Natural killer cell treated with Interleukin-12 subunit alpha and Interleukin-12 subunit beta and Interleukin-15 and Interleukin-18, amount 100 ng/mL, for 72 hours (primary cell): ENCODE data around the gene STX3. TPM values are rescaled to one million over a fixed set of nuclear protein-coding genes. Genes with fewer than 3 reads are reported as not detected.

Source experiments
- ATAC-seq, 2 donors: fragments of 150-1000 bp; cut with Tn5 transposase in 1 of 2; sonication (Bioruptor Pico), chemical (Tn5 transposase) in 1 of 2; 2 replicates each; pipeline ENCODE4 v1.10.0; 2021
- DNase-seq: peaks from one replicate; pipeline ENCODE4 v3.0.0; 2022; ENCODE audit warnings: low spot score
- H3K27ac Mint-ChIP-seq, 2 donors: 1 replicate in 1 of 2; 2 replicates in 1 of 2; pipeline ENCODE4 v1.8.0; 2022; ENCODE audit warnings: mixed read lengths in 2 of 2, mild to moderate bottlenecking in 1 of 2, moderate library complexity in 1 of 2
- H3K27me3 Mint-ChIP-seq, 2 donors: 1 replicate in 1 of 2; 2 replicates in 1 of 2; pipeline ENCODE4 v1.8.0; 2022; ENCODE audit warnings: mixed read lengths in 2 of 2
- H3K36me3 Mint-ChIP-seq: one replicate; pipeline ENCODE4 v1.8.0; 2022; ENCODE audit warnings: mixed read lengths
- H3K4me1 Mint-ChIP-seq, 2 donors: 1 replicate in 1 of 2; 2 replicates in 1 of 2; pipeline ENCODE4 v1.8.0; 2022; ENCODE audit warnings: low read depth in 2 of 2, mixed read lengths in 2 of 2, mild to moderate bottlenecking in 1 of 2
- H3K4me3 Mint-ChIP-seq: one replicate; pipeline ENCODE4 v1.8.0; 2022; ENCODE audit warnings: mixed read lengths
- H3K9me3 Mint-ChIP-seq: 2 replicates; pipeline ENCODE4 v1.8.0; 2022; ENCODE audit warnings: mixed read lengths
- total RNA-seq, 2 donors: library from RNA; stranded (reverse); gene quantifications; one replicate each; pipeline ENCODE4 v1.2.3, GENCODE V29; 2022

STX3 gene
- total RNA-seq, 2 donors from 2014 or later, result 26.8 to 28.5 TPM

DNA sequence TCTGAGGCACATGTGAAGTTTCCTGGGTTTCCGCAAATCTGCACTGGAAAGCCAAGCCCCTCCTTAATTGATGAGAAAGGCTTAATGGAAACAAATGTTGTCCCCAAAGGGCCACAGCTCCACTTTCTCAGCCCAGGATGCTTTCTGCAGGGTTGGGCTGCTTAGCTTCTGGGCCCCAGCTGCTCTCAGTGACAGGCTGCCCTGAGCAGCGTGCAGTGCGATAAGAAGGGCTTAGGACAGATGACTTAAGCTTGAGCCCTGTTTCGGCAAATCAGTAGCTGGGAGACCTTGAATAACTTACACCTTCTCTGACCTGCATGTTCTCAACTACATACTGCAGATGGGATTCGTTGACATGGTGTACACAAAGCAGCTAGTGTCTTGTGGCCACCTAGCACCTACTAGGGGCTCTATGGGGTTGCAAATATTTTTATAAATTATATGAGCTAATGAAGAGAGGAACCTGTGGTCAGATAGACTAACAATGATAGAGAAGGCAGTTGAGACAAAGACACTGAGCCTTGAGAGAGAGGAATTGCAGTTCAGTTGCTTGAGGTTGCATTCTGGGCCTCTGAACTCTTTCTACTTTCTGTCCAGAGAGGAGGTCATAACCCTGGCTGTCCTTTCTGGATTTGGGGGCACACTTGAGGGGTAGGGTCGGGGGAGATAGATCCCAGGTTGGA, 11.5 kb downstream of the STX3 start:
- peaks cover 5% of the 10 kb centered on the region for H3K36me3 Mint-ChIP-seq
- no peak for DNase-seq
- H3K27ac Mint-ChIP-seq, result no peak overlapping the region
- no peaks in the 10 kb centered on the region for H3K9me3 Mint-ChIP-seq
- no peak for ATAC-seq
- no peaks in the 10 kb centered on the region for H3K27me3 Mint-ChIP-seq
- H3K4me3 Mint-ChIP-seq, result no peak overlapping the region
- peaks cover 15 to 22% of the 10 kb centered on the region in 2 donors for H3K4me1 Mint-ChIP-seq

GRCh38 chr11:59767225-59767611, 12.0 kb downstream of the STX3 start:
- H3K27ac Mint-ChIP-seq, result no peak overlapping the region
- H3K9me3 Mint-ChIP-seq, result no peaks in the 10 kb centered on the region
- no peaks in the 10 kb centered on the region for H3K27me3 Mint-ChIP-seq
- no peak overlapping the region for H3K4me3 Mint-ChIP-seq
- H3K4me1 Mint-ChIP-seq, result peaks cover 20 to 28% of the 10 kb centered on the region in 2 donors
- H3K36me3 Mint-ChIP-seq, result peaks cover 5% of the 10 kb centered on the region
- ATAC-seq (peak; percentile 40 to 60), DNase-seq (no peak)

DNA sequence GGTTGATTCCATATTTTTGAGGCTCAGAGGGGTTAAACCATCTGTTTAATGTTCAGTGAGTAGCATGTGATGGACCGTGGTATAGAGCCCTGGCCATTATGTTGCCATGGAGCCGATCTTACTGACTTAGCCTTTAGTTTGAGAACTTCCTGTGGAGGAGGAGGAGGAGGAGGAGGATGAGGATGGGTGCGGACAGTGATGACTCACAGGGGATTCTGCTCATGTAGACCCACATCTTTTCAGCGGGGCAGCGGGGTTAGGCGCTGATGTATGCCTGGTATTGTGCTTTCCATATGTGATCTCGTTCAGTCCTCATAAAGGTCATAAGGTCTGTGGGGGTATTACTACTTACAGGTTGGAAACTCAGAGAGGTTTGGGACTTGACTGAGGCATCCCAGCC, 13.9 kb downstream of the STX3 start:
- ATAC-seq (peak in 1 of 2 donors; percentile 29), DNase-seq (no peak)
- Mint-ChIP-seq H3K9me3 (no peaks in the 10 kb centered on the region), H3K27me3 (no peaks in the 10 kb centered on the region), H3K4me3 (no peak overlapping the region), H3K27ac (no peak overlapping the region), H3K4me1 (peaks cover 25 to 33% of the 10 kb centered on the region in 2 donors), H3K36me3 (no peaks in the 10 kb centered on the region)

GRCh38 chr11:59769828-59770227, 14.7 kb downstream of the STX3 start:
- DNase-seq (no peak), ATAC-seq (peak; percentile 13 to 26)
- Mint-ChIP-seq H3K27ac (no peak overlapping the region), H3K9me3 (no peaks in the 10 kb centered on the region), H3K4me3 (no peak overlapping the region), H3K4me1 (peaks cover 25 to 32% of the 10 kb centered on the region in 2 donors), H3K27me3 (no peaks in the 10 kb centered on the region), H3K36me3 (no peaks in the 10 kb centered on the region)

DNA sequence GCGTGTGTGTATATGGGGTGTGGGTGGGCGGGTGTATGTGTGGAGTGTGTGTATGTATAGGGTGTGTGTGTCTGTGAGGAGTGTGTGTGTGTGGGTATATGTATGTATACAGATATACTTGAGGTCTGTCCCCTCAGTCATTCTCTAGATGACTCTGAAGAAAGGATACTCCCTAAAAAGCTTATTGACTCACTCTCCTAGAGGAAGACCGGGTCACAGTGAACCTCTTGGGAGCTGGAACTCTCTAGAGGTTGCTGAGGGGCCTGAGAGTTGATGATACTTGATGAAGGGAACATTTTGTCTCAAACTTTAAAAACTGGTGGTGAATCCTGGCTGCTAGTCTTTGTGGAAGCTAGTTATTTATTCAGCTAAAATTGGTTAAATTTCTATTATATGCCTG, 15.1 kb downstream of the STX3 start:
- no peak overlapping the region for H3K27ac Mint-ChIP-seq
- no peaks in the 10 kb centered on the region for H3K36me3 Mint-ChIP-seq

GRCh38 chr11:59770869-59771268, 15.7 kb downstream of the STX3 start:
- DNase-seq (no peak), ATAC-seq (no peak)
- H3K36me3 Mint-ChIP-seq, result no peaks in the 10 kb centered on the region
- H3K4me3 Mint-ChIP-seq, result no peak overlapping the region
- H3K9me3 Mint-ChIP-seq, result no peaks in the 10 kb centered on the region
- no peaks in the 10 kb centered on the region for H3K27me3 Mint-ChIP-seq
- no peak overlapping the region for H3K27ac Mint-ChIP-seq
- H3K4me1 Mint-ChIP-seq, result peaks cover 25 to 32% of the 10 kb centered on the region in 2 donors

More for the DNA sequence above, 15.1 kb downstream of the STX3 start:
- H3K27me3 Mint-ChIP-seq, result no peaks in the 10 kb centered on the region
- no peak for DNase-seq
- ATAC-seq, result peak in 1 of 2 donors; percentile 20
- H3K4me1 Mint-ChIP-seq, result peaks cover 20 to 28% of the 10 kb centered on the region in 2 donors
- no peaks in the 10 kb centered on the region for H3K9me3 Mint-ChIP-seq
- no peak overlapping the region for H3K4me3 Mint-ChIP-seq

GRCh38 chr11:59771605-59772004, 16.4 kb downstream of the STX3 start:
- Mint-ChIP-seq H3K4me1 (peaks cover 27 to 34% of the 10 kb centered on the region in 2 donors), H3K4me3 (peak overlapping the region; percentile 54), H3K27me3 (no peaks in the 10 kb centered on the region), H3K9me3 (no peaks in the 10 kb centered on the region), H3K36me3 (no peaks in the 10 kb centered on the region), H3K27ac (peak overlapping the region in 1 of 2 donors; percentile 33)
- no peak for DNase-seq
- ATAC-seq, result no peak

DNA sequence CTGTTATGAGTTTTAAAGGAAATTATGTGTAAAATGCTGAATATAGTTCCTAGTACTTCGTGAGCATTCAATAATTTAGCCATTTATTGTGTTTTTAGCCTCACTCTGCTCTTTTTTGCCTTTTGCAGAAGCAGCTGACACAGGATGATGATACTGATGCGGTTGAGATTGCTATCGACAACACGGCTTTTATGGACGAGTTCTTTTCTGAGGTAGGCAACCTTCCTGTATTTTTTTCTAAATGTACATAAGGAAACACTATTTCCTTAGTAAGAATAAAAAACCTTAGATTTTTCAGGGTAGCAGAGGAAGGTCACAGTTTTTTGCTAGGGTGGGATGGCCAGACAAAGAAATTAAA, 17.9 kb downstream of the STX3 start:
- H3K27me3 Mint-ChIP-seq, result no peaks in the 10 kb centered on the region
- H3K4me1 Mint-ChIP-seq, result peaks cover 35 to 44% of the 10 kb centered on the region in 2 donors
- no peaks in the 10 kb centered on the region for H3K36me3 Mint-ChIP-seq
- ATAC-seq (no peak), DNase-seq (no peak)
- H3K9me3 Mint-ChIP-seq, result no peaks in the 10 kb centered on the region
- peak overlapping the region in 1 of 2 donors; percentile 33 for H3K27ac Mint-ChIP-seq
- H3K4me3 Mint-ChIP-seq, result no peak overlapping the region

DNA sequence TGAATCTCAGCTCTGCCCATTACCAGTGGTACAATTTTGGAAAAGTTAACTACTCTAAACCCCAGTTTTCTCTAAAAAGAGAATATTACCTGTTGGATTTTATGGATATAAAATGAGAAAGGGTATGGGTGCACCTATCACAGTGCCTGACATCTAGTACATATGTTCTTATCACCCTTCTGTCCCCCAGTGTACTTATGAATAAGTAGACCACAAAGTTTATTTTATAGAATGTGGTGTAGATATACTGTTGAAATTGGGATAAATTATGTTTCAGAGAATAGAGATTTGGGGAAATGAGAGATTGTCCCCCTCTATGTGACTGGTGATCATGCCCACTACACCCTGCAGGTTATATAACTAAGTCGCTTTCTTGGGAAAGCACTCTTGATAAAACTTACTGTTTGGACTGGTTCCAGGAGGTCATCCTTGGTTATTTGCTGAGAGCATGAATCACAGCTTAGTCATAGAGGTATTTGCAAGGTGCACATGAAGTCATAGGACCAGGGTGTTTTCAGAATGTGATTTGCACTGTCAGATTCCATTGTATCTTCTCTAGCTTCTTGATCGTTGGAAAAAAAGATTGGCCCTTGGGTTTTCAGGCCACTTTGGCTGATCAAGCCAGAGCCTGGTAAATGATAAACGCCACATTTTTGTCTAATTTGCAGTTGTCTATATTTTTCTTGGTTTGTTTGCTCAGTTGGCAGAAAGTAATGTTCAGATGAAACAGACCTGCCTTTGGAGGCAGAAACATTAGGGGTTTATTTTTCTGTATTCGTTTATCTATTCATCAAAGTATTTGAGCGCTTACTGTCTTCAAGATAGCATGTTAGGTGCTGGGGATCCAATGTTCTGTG, 21.3 kb downstream of the STX3 start:
- peak; percentile 73 to 84 for ATAC-seq
- no peak for DNase-seq
- no peaks in the 10 kb centered on the region for H3K9me3 Mint-ChIP-seq
- H3K27ac Mint-ChIP-seq, result peak overlapping the region; percentile 50 to 58
- H3K36me3 Mint-ChIP-seq, result peaks cover 2% of the 10 kb centered on the region
- H3K27me3 Mint-ChIP-seq, result no peaks in the 10 kb centered on the region
- H3K4me3 Mint-ChIP-seq, result peak overlapping the region; percentile 45
- peaks cover 43 to 54% of the 10 kb centered on the region in 2 donors for H3K4me1 Mint-ChIP-seq

- H3K36me3 Mint-ChIP-seq, result peaks cover 9% of the 10 kb centered on the region
- H3K4me1 Mint-ChIP-seq, result peaks cover 41 to 53% of the 10 kb centered on the region in 2 donors
- peak overlapping the region; percentile 50 to 58 for H3K27ac Mint-ChIP-seq
- H3K27me3 Mint-ChIP-seq, result no peaks in the 10 kb centered on the region
- H3K9me3 Mint-ChIP-seq, result peaks cover 2% of the 10 kb centered on the region
- ATAC-seq, result no peak
- DNase-seq, result no peak
- H3K4me3 Mint-ChIP-seq, result peak overlapping the region; percentile 45
Measured at GRCh38 chr11:59777104-59777503, 21.9 kb downstream of the STX3 start.

- Mint-ChIP-seq H3K36me3 (peaks cover 12% of the 10 kb centered on the region), H3K27ac (peak overlapping the region in 1 of 2 donors; percentile 50), H3K4me1 (peaks cover 38 to 53% of the 10 kb centered on the region in 2 donors)
Measured at GRCh38 chr11:59778122-59778521, 22.9 kb downstream of the STX3 start.

GRCh38 chr11:59779487-59779886, 24.3 kb downstream of the STX3 start:
- peaks cover 17% of the 10 kb centered on the region for H3K36me3 Mint-ChIP-seq
- peaks cover 45 to 64% of the 10 kb centered on the region in 2 donors for H3K4me1 Mint-ChIP-seq
- peaks cover 2% of the 10 kb centered on the region for H3K9me3 Mint-ChIP-seq
- DNase-seq (no peak), ATAC-seq (no peak)
- H3K27me3 Mint-ChIP-seq, result no peaks in the 10 kb centered on the region
- peak overlapping the region in 1 of 2 donors; percentile 38 for H3K27ac Mint-ChIP-seq
- H3K4me3 Mint-ChIP-seq, result no peak overlapping the region

More at GRCh38 chr11:59778122-59778521, 22.9 kb downstream of the STX3 start:
- no peak overlapping the region for H3K4me3 Mint-ChIP-seq
- peak in 1 of 2 donors; percentile 20 for ATAC-seq
- peaks cover 2% of the 10 kb centered on the region for H3K9me3 Mint-ChIP-seq
- DNase-seq, result no peak
- no peaks in the 10 kb centered on the region for H3K27me3 Mint-ChIP-seq

- no peak for ATAC-seq
- no peak for DNase-seq
- Mint-ChIP-seq H3K9me3 (peaks cover 2% of the 10 kb centered on the region), H3K36me3 (peaks cover 25% of the 10 kb centered on the region), H3K27ac (peak overlapping the region; percentile 66 to 78), H3K27me3 (no peaks in the 10 kb centered on the region), H3K4me1 (peaks cover 38 to 56% of the 10 kb centered on the region in 2 donors), H3K4me3 (no peak overlapping the region)
Measured at GRCh38 chr11:59782080-59782479, 26.9 kb downstream of the STX3 start.

DNA sequence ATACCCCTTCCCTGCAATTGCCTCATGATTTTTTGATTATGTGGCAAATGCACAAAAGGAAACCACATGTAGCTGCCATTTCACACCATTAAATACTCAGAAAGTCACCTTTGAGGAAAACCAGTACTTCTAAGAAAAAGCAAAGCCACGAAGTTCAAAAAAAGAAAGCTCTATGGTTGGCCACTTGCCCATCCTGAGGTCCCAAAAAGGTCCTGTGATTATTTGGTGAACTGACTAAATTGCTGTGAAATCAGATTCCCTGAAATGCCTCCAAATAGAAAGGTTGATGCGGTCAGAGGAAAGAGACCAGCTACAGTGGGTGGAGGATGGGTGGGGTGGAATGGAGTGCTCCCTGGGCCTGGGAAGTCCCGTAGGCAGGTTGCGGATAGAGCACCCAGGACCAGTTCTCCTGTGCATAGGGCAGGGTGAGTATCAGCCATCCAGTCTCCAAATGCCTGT, 28.5 kb downstream of the STX3 start:
- peak; percentile 61 for DNase-seq

More for the DNA sequence above, 28.5 kb downstream of the STX3 start:
- Mint-ChIP-seq H3K27me3 (no peaks in the 10 kb centered on the region), H3K27ac (peak overlapping the region; percentile 66 to 78), H3K36me3 (peaks cover 31% of the 10 kb centered on the region), H3K4me3 (peak overlapping the region; percentile 46), H3K9me3 (peaks cover 2% of the 10 kb centered on the region), H3K4me1 (peaks cover 34 to 62% of the 10 kb centered on the region in 2 donors)
- peak; percentile 81 to 86 for ATAC-seq
